ENCODE results near the gene AMBP. TPM values are rescaled to one million over a fixed set of nuclear protein-coding genes. Genes with fewer than 3 reads are reported as not detected.

Gene AMBP
- total RNA-seq, 1 experiment from 2014 or later = not detected

GRCh38 chr9:114070188-114071103, 7.7 kb downstream of the AMBP start:
- H2AFZ ChIP-seq = no peak overlapping the region
- no peak overlapping the region for H3K4me3 ChIP-seq
- TF ChIP-seq EZH2 (IDR thresholded peaks at IDR 0.05; ENCODE audit: low read depth) (no peak), CTCF (conservative IDR thresholded peaks at IDR 0.05) (no peak)
- no peaks in the 10 kb centered on the region for H3F3A ChIP-seq (ENCODE audit: insufficient read depth, low read depth)
- no peaks in the 10 kb centered on the region for H3K9me2 ChIP-seq (ENCODE audit: insufficient read depth)
- no peaks in the 10 kb centered on the region for H3K4me1 ChIP-seq (replicated peaks; ENCODE audit: insufficient read depth)
- POLR2A ChIA-PET (ENCODE audit: unreplicated experiment) = no interaction called here
- no peaks in the 10 kb centered on the region for H3K79me2 ChIP-seq (ENCODE audit: low read depth)
- no TSS peak for BruUV-seq (replicated peaks)
- H3K9me3 ChIP-seq (ENCODE audit: insufficient read depth, low read depth) = no peaks in the 10 kb centered on the region
- CTCF ChIA-PET = no interaction called here
- no peaks in the 10 kb centered on the region for H3K36me3 ChIP-seq (ENCODE audit: low read depth)
- H3K4me2 ChIP-seq = no peak overlapping the region
- intact Hi-C loops (cut with micrococcal nuclease; ENCODE audit: unreplicated experiment) = no loop called here
- no peak overlapping the region for H3K27ac ChIP-seq
- H3K27me3 ChIP-seq (ENCODE audit: insufficient read depth, low read depth) = peaks cover 42% of the 10 kb centered on the region
- DNase-seq = no peak
- no peaks in the 10 kb centered on the region for H4K20me1 ChIP-seq (ENCODE audit: insufficient read depth)

GRCh38 chr9:114069476-114070187, 8.5 kb downstream of the AMBP start:
- POLR2A ChIA-PET (ENCODE audit: unreplicated experiment) = no interaction called here
- no peak for DNase-seq
- intact Hi-C loops (cut with micrococcal nuclease; ENCODE audit: unreplicated experiment) = no loop called here

GRCh38 chr9:114065304-114065703, 12.8 kb downstream of the AMBP start:
- Histone ChIP-seq H3K9me3 (ENCODE audit: insufficient read depth, low read depth) (no peaks in the 10 kb centered on the region), H3K79me2 (ENCODE audit: low read depth) (no peaks in the 10 kb centered on the region), H3F3A (ENCODE audit: insufficient read depth, low read depth) (no peaks in the 10 kb centered on the region), H3K9me2 (ENCODE audit: insufficient read depth) (no peaks in the 10 kb centered on the region), H2AFZ (no peak overlapping the region), H3K4me1 (replicated peaks; ENCODE audit: insufficient read depth) (no peaks in the 10 kb centered on the region), H3K27ac (no peak overlapping the region), H3K4me3 (no peak overlapping the region), H3K27me3 (ENCODE audit: insufficient read depth, low read depth) (peaks cover 70% of the 10 kb centered on the region), H4K20me1 (ENCODE audit: insufficient read depth) (no peaks in the 10 kb centered on the region), H3K36me3 (ENCODE audit: low read depth) (no peaks in the 10 kb centered on the region), H3K4me2 (no peak overlapping the region)
- BruUV-seq (replicated peaks) = no TSS peak
- intact Hi-C loops (cut with micrococcal nuclease; ENCODE audit: unreplicated experiment) = no loop called here
- CTCF ChIA-PET = no interaction called here
- TF ChIP-seq EZH2 (IDR thresholded peaks at IDR 0.05; ENCODE audit: low read depth) = no peak
- no peak for TF ChIP-seq CTCF (conservative IDR thresholded peaks at IDR 0.05)
- POLR2A ChIA-PET (ENCODE audit: unreplicated experiment) = no interaction called here
- DNase-seq = no peak

More at GRCh38 chr9:114069476-114070187, 8.5 kb downstream of the AMBP start:
- Histone ChIP-seq H3K9me3 (ENCODE audit: insufficient read depth, low read depth) (no peaks in the 10 kb centered on the region), H3K4me1 (replicated peaks; ENCODE audit: insufficient read depth) (no peaks in the 10 kb centered on the region), H3K36me3 (ENCODE audit: low read depth) (no peaks in the 10 kb centered on the region), H4K20me1 (ENCODE audit: insufficient read depth) (no peaks in the 10 kb centered on the region), H3K4me2 (no peak overlapping the region), H3K27ac (no peak overlapping the region), H3K4me3 (no peak overlapping the region), H2AFZ (no peak overlapping the region), H3F3A (ENCODE audit: insufficient read depth, low read depth) (no peaks in the 10 kb centered on the region), H3K79me2 (ENCODE audit: low read depth) (no peaks in the 10 kb centered on the region), H3K27me3 (ENCODE audit: insufficient read depth, low read depth) (peaks cover 43% of the 10 kb centered on the region), H3K9me2 (ENCODE audit: insufficient read depth) (no peaks in the 10 kb centered on the region)
- TF ChIP-seq CTCF (conservative IDR thresholded peaks at IDR 0.05) (no peak), EZH2 (IDR thresholded peaks at IDR 0.05; ENCODE audit: low read depth) (no peak)
- no TSS peak for BruUV-seq (replicated peaks)
- CTCF ChIA-PET = no interaction called here

All from PC-9 (cell line).